ENCODE results near the gene CKB. TPM values are rescaled to one million over a fixed set of nuclear protein-coding genes. Genes with fewer than 3 reads are reported as not detected.

The CKB gene
- total RNA-seq, 1 donor = 5.1 TPM

GRCh38 chr14:103519837-103520212 lies 2.8 kb downstream of the CKB start:
- Histone ChIP-seq H4K20me1 (ENCODE audit: insufficient read depth, low read length) (peaks cover 5% of the 10 kb centered on the region), H3K27me3 (ENCODE audit: insufficient read depth, low read length) (peaks cover 28% of the 10 kb centered on the region), H3K79me2 (ENCODE audit: insufficient read depth, low read length) (no peaks in the 10 kb centered on the region), H3K27ac (ENCODE audit: low read depth, low read length) (no peak overlapping the region), H3K4me1 (ENCODE audit: insufficient read depth, low read length) (peaks cover 23% of the 10 kb centered on the region), H3K4me2 (ENCODE audit: insufficient read depth, low read length) (no peak overlapping the region), H3K4me3 (ENCODE audit: insufficient read depth, low read length) (no peak overlapping the region), H3K9me3 (ENCODE audit: low read depth, low read length) (no peaks in the 10 kb centered on the region), H2AFZ (ENCODE audit: low read length) (no peak overlapping the region), H3K36me3 (ENCODE audit: insufficient read depth, low read length) (no peaks in the 10 kb centered on the region)
- peak; percentile 92 for DNase-seq (ENCODE audit: insufficient read length, low spot score, missing footprints)
- TF ChIP-seq CTCF (IDR thresholded peaks at IDR 0.05; ENCODE audit: extremely low read depth, low read depth, low read length) = no peak

GRCh38 chr14:103519043-103519836 lies 3.4 kb downstream of the CKB start:
- Histone ChIP-seq H3K4me1 (ENCODE audit: insufficient read depth, low read length) (peaks cover 23% of the 10 kb centered on the region), H3K4me2 (ENCODE audit: insufficient read depth, low read length) (no peak overlapping the region), H3K9me3 (ENCODE audit: low read depth, low read length) (no peaks in the 10 kb centered on the region), H3K27me3 (ENCODE audit: insufficient read depth, low read length) (peaks cover 25% of the 10 kb centered on the region), H2AFZ (ENCODE audit: low read length) (no peak overlapping the region), H3K27ac (ENCODE audit: low read depth, low read length) (no peak overlapping the region), H3K36me3 (ENCODE audit: insufficient read depth, low read length) (no peaks in the 10 kb centered on the region), H3K79me2 (ENCODE audit: insufficient read depth, low read length) (no peaks in the 10 kb centered on the region), H4K20me1 (ENCODE audit: insufficient read depth, low read length) (peaks cover 8% of the 10 kb centered on the region), H3K4me3 (ENCODE audit: insufficient read depth, low read length) (no peak overlapping the region)
- DNase-seq (ENCODE audit: insufficient read length, low spot score, missing footprints) = peak; percentile 95
- no peak for TF ChIP-seq CTCF (IDR thresholded peaks at IDR 0.05; ENCODE audit: extremely low read depth, low read depth, low read length)

GRCh38 chr14:103518422-103519042 lies 4.1 kb downstream of the CKB start:
- Histone ChIP-seq H3K79me2 (ENCODE audit: insufficient read depth, low read length) (no peaks in the 10 kb centered on the region), H4K20me1 (ENCODE audit: insufficient read depth, low read length) (peaks cover 8% of the 10 kb centered on the region), H3K27ac (ENCODE audit: low read depth, low read length) (no peak overlapping the region), H3K36me3 (ENCODE audit: insufficient read depth, low read length) (no peaks in the 10 kb centered on the region), H3K4me3 (ENCODE audit: insufficient read depth, low read length) (no peak overlapping the region), H3K4me2 (ENCODE audit: insufficient read depth, low read length) (no peak overlapping the region), H3K4me1 (ENCODE audit: insufficient read depth, low read length) (peaks cover 26% of the 10 kb centered on the region), H2AFZ (ENCODE audit: low read length) (no peak overlapping the region), H3K27me3 (ENCODE audit: insufficient read depth, low read length) (peaks cover 17% of the 10 kb centered on the region), H3K9me3 (ENCODE audit: low read depth, low read length) (no peaks in the 10 kb centered on the region)
- TF ChIP-seq CTCF (IDR thresholded peaks at IDR 0.05; ENCODE audit: extremely low read depth, low read depth, low read length) = peak; percentile 87
- DNase-seq (ENCODE audit: insufficient read length, low spot score, missing footprints) = peak; percentile 98

GRCh38 chr14:103517721-103518421 lies 4.8 kb downstream of the CKB start:
- H2AFZ ChIP-seq (ENCODE audit: low read length) = no peak overlapping the region
- H3K79me2 ChIP-seq (ENCODE audit: insufficient read depth, low read length) = no peaks in the 10 kb centered on the region
- peaks cover 32% of the 10 kb centered on the region for H3K4me1 ChIP-seq (ENCODE audit: insufficient read depth, low read length)
- H3K27me3 ChIP-seq (ENCODE audit: insufficient read depth, low read length) = peaks cover 11% of the 10 kb centered on the region
- peak; percentile 95 for DNase-seq (ENCODE audit: insufficient read length, low spot score, missing footprints)
- no peak overlapping the region for H3K4me2 ChIP-seq (ENCODE audit: insufficient read depth, low read length)
- H3K36me3 ChIP-seq (ENCODE audit: insufficient read depth, low read length) = no peaks in the 10 kb centered on the region
- H3K27ac ChIP-seq (ENCODE audit: low read depth, low read length) = no peak overlapping the region
- TF ChIP-seq CTCF (IDR thresholded peaks at IDR 0.05; ENCODE audit: extremely low read depth, low read depth, low read length) = no peak
- peaks cover 8% of the 10 kb centered on the region for H4K20me1 ChIP-seq (ENCODE audit: insufficient read depth, low read length)
- H3K9me3 ChIP-seq (ENCODE audit: low read depth, low read length) = no peaks in the 10 kb centered on the region
- no peak overlapping the region for H3K4me3 ChIP-seq (ENCODE audit: insufficient read depth, low read length)
